Epithelial cell of proximal tubule (primary cell): Measurements from ENCODE around the gene FSCN2. TPM values are rescaled to one million over a fixed set of nuclear protein-coding genes. Genes with fewer than 3 reads are reported as not detected.

Experiments used
- DNase-seq: peaks from one replicate; pipeline ENCODE4 v3.0.0-alpha.2; 2011; ENCODE audit warnings: low read depth
- H3K4me3 ChIP-seq: 2 replicates; pipeline ENCODE4 v1.5.1; 2011; ENCODE audit warnings: low read depth, mild to moderate bottlenecking, low read length
- total RNA-seq: library from RNA; depleted of rRNA; stranded (reverse); fragments of >200 nt; gene quantifications from 2 replicates; pipeline ENCODE4 v1.2.3, GENCODE V29; 2015
- TF ChIP-seq, protein P1 (sequence below): conservative IDR thresholded peaks from 2 replicates; pipeline ENCODE4 v1.5.1; 2012; ENCODE audit warnings: low read depth, mild to moderate bottlenecking, low read length

Gene FSCN2
- total RNA-seq, 1 donor from 2014 or later: not detected

DNA sequence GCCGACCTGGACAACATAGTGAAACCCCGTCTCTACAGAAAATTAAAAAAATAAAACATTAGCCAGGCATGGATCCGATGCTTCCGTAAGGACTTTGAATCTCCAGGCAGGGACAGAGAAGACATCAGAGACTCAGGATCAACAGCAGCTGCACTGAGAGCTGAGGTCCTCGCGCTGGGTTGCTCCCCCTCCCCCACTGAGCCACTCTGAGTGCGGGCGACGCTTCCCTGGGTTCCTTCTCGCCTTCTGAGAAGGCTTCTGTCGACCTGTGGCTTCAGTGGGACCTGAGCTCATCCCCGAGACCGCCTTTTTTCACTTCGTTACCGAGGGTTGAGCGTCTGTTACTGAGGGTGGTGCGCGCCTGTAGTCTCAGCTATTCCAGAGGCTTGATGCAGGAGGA is 36.0 kb upstream of the FSCN2 start:
- H3K4me3 ChIP-seq: no peak overlapping the region
- TF ChIP-seq, protein P1, sequence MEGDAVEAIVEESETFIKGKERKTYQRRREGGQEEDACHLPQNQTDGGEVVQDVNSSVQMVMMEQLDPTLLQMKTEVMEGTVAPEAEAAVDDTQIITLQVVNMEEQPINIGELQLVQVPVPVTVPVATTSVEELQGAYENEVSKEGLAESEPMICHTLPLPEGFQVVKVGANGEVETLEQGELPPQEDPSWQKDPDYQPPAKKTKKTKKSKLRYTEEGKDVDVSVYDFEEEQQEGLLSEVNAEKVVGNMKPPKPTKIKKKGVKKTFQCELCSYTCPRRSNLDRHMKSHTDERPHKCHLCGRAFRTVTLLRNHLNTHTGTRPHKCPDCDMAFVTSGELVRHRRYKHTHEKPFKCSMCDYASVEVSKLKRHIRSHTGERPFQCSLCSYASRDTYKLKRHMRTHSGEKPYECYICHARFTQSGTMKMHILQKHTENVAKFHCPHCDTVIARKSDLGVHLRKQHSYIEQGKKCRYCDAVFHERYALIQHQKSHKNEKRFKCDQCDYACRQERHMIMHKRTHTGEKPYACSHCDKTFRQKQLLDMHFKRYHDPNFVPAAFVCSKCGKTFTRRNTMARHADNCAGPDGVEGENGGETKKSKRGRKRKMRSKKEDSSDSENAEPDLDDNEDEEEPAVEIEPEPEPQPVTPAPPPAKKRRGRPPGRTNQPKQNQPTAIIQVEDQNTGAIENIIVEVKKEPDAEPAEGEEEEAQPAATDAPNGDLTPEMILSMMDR: no peak

DNA sequence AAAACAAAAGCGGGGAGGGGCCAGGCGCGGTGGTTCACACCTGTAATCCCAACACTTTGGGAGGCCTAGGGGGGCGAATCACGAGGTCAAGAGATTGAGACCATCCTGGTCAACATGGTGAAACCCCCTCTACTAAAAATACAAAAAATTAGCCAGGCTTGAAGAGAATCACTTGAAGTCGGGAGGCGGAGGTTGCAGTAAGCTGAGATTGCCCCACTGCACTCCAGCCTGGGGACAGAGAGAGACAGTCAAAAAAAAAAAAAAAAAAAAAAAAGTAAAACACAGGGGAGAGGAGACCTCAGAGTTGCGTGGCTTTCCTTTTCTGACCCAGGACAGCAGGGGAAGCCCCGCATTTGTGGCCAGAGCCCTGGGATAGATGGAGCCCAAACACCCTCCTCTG is 35.5 kb upstream of the FSCN2 start:
- no peak for DNase-seq
- TF ChIP-seq, protein P1: no peak
- no peak overlapping the region for H3K4me3 ChIP-seq

More for the DNA sequence above, 36.0 kb upstream of the FSCN2 start:
- no peak for DNase-seq

DNA sequence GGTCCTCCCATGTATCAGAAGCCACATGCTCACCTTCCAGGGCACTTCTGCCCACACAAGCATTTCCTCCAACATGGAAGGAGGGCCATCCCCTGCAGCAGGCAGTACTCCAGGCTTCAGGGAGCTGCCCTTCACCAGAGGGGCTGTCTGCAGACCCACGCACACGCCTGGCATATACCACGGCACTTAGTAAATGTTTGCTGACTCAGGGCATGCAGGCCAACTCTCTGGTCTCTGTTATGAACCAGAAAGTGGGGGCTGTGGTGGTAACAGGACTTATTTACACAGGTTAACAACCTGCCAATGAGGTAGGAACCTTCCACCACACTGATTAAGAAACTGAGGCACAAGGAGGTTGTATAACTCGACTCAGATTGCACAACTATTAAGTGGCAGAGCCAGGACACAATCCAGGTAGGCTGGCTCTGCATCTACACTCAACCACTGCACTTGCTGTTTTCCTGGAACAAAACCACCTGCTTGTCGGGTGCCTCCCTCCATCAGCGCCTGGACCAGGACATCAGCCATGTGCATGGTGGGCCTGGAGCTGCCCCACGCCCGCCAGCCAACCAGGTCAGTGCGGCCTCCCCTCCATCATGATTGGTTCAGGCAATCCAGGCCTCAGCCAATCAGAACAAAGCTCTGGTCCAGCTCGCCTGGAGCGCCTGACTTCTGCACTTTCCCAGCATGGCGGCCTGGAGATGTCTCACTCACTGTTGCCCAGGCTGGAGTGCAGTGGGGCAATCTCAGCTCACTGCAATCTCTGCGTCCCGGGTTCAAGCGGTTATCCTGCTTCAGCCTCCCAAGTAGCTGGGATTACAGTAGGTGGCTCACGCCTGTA is 34.8 kb upstream of the FSCN2 start:
- TF ChIP-seq, protein P1: no peak
- H3K4me3 ChIP-seq: no peak overlapping the region
- no peak for DNase-seq

DNA sequence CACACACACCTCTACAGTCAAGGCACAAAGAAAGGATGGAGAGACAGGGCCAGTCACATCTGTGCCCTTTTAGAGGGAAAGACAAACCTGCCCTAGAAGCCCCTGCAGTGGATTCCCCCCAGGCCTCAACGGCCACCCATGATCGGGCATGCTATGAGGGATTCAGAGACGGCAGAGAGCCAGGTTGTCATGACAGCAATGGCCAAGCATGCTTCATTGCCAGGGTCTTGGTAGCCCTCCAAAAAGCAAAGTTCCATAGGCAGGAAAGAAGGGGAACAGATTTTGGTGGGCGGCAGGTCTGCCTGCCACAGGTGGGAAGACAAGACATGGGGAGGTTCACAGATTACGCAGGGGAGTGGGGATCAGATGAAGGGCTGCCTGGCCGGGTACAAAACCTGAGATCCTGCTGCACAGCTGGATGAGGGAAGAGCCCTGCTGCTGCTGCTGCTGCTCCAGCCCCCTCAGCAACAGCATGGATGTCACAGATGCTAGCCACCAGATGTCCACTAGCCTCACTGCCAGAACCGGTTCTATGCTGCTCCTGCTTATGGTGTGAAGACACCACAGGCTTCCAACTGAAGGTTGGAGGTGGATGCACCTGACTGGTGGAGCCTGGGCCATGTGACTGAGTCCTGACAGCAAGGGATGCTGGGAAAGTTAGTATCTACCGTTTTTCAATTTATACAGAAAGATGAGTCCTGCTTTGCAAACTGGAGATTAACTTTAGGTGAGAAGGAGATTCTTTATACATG is 33.4 kb upstream of the FSCN2 start:
- no peak for DNase-seq
- H3K4me3 ChIP-seq: no peak overlapping the region
- TF ChIP-seq, protein P1: no peak

DNA sequence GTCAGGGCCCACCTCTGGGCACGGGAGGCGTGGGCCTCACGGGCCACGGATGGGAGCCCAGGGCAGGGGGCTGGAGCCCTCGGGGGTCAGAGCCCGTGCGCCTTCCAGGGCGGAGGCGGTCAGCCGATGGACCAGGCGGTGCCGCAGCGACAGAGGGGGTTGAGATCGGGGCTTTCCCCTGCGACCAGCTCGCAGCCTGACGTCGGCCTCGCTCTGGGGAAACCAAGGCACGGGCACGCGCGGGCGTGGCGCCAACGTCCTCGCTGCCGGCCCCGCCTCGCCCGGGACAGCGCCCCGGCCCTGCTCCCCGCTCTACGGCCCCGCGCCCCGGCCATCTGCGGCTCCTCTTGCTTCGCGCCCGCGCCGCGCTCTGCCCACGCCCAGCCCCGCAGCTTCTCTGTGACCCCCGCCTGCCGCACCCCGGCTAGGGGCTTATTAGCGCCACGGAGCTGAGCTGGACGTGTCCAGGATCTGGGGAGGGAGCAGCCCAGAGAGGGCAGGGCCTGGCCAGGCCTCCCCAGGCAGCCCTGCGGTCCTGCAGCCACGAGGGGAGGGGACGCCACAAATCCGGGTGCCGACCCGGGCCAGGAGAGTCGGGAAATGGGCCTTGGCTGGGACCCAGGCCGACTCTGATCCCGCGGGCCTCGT is 29.1 kb upstream of the FSCN2 start:
- DNase-seq: no peak
- TF ChIP-seq, protein P1: no peak
- no peak overlapping the region for H3K4me3 ChIP-seq

DNA sequence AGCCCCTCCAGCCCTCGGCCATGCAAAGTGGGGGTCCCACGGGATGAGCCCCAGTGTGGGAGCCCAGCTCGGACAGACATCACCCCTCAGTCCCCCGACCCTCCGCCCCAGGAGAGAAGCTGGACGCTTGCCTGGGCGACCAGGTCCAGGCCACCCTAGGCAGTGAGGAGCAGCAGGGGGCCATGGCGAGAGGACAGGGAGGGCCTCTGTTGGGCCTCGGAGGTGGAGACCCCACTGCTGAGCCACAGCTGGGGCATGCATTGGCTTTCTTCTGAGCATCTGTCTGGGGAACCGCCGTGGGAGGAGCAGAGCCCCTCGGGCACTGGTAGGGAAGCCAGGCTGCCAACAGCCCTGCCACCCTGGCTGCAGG is 28.6 kb upstream of the FSCN2 start:
- no peak for DNase-seq
- TF ChIP-seq, protein P1: no peak
- H3K4me3 ChIP-seq: no peak overlapping the region
